HEK293 (cell line): ENCODE measurements around the gene CINP.

ENCODE experiments used
- CTCF ChIA-PET: fragments of 350-600 bp; formaldehyde crosslinking; extraction: SDS; loops from one replicate; lab custom pipeline; 2021; ENCODE audit warnings: antibody characterized with exemption; lab: Yijun Ruan, JAX
- POLR2A ChIA-PET: fragments of 300-600 bp; formaldehyde crosslinking; extraction: SDS; loops from one replicate; lab custom pipeline; 2020; ENCODE audit warnings: antibody characterized with exemption, inconsistent platforms; lab: Yijun Ruan, JAX
- H3K27ac ChIP-seq: fragments of 200-500 bp; sonication (Bioruptor generic); 2 replicates; pipeline ENCODE4 v1.5.1; 2014; ENCODE audit warnings: low read depth, low read length, control low read depth, inconsistent platforms; ENCODE audit errors: extremely low read depth
- H3K36me3 ChIP-seq, 2 experiments: fragments of 200-500 bp in 1 of 2; sonication (Bioruptor generic) in 1 of 2; 1 replicate in 1 of 2; 2 replicates in 1 of 2; pipeline ENCODE4 v1.5.1; 2014 to 2017; ENCODE audit warnings: inconsistent platforms in 2 of 2, low read length in 2 of 2; ENCODE audit not compliant: control insufficient read depth in 2 of 2, insufficient read depth in 1 of 2
- H3K4me1 ChIP-seq: fragments of 200-500 bp; sonication (Bioruptor generic); 2 replicates; pipeline ENCODE4 v1.5.1; 2014; ENCODE audit warnings: mild to moderate bottlenecking, low read length, inconsistent platforms; ENCODE audit not compliant: control insufficient read depth, insufficient read depth
- H3K4me3 ChIP-seq: 2 replicates; pipeline ENCODE4 v1.5.1; 2011; ENCODE audit warnings: low read depth, mild to moderate bottlenecking, control low read depth, low read length, moderate library complexity
- H3K9me3 ChIP-seq: fragments of 200-500 bp; sonication (Bioruptor generic); 2 replicates; pipeline ENCODE4 v1.5.1; 2014; ENCODE audit warnings: low read depth, low read length, inconsistent platforms; ENCODE audit not compliant: control insufficient read depth, insufficient read depth
- GLI4 ChIP-seq: fragments of 450-650 bp; formaldehyde crosslinking; IDR thresholded peaks from 2 replicates; pipeline ENCODE4 v1.5.1; 2016; ENCODE audit warnings: missing biosample characterization, missing genetic modification characterization
- MZF1 ChIP-seq: fragments of 450-650 bp; formaldehyde crosslinking; IDR thresholded peaks from 2 replicates; pipeline ENCODE4 v1.5.1; 2017; ENCODE audit warnings: missing biosample characterization, missing genetic modification characterization, borderline replicate concordance
- OSR2 ChIP-seq: fragments of 450-650 bp; formaldehyde crosslinking; IDR thresholded peaks from 2 replicates; pipeline ENCODE4 v1.5.1; 2016; ENCODE audit warnings: missing biosample characterization, missing genetic modification characterization
- PRDM4 ChIP-seq: fragments of 450-650 bp; formaldehyde crosslinking; IDR thresholded peaks from 2 replicates; pipeline ENCODE4 v1.5.1; 2017; ENCODE audit warnings: missing biosample characterization, missing genetic modification characterization
- SALL2 ChIP-seq: fragments of 450-650 bp; formaldehyde crosslinking; IDR thresholded peaks from 2 replicates; pipeline ENCODE4 v1.5.0; 2017; ENCODE audit warnings: missing biosample characterization, mild to moderate bottlenecking, missing genetic modification characterization, borderline replicate concordance
- ZBTB17 ChIP-seq: fragments of 450-650 bp; formaldehyde crosslinking; IDR thresholded peaks from 2 replicates; pipeline ENCODE4 v1.5.1; 2016; ENCODE audit warnings: missing biosample characterization, missing genetic modification characterization
- ZFP37 ChIP-seq: fragments of 450-650 bp; formaldehyde crosslinking; IDR thresholded peaks from 2 replicates; pipeline ENCODE4 v1.5.1; 2016; ENCODE audit warnings: missing biosample characterization, missing genetic modification characterization
- ZNF138 ChIP-seq: fragments of 450-650 bp; formaldehyde crosslinking; IDR thresholded peaks from 2 replicates; pipeline ENCODE4 v1.5.1; 2016; ENCODE audit warnings: missing biosample characterization, missing genetic modification characterization, borderline replicate concordance
- ZNF23 ChIP-seq: fragments of 450-650 bp; formaldehyde crosslinking; IDR thresholded peaks from 2 replicates; pipeline ENCODE4 v1.5.1; 2016; ENCODE audit warnings: missing biosample characterization, missing genetic modification characterization, borderline replicate concordance
- ZNF26 ChIP-seq: fragments of 450-650 bp; formaldehyde crosslinking; IDR thresholded peaks from 2 replicates; pipeline ENCODE4 v1.5.1; 2016; ENCODE audit warnings: missing biosample characterization, missing genetic modification characterization
- ZNF416 ChIP-seq: fragments of 450-650 bp; formaldehyde crosslinking; IDR thresholded peaks from 2 replicates; pipeline ENCODE4 v1.5.1; 2016; ENCODE audit warnings: missing biosample characterization, missing genetic modification characterization
- ZNF518A ChIP-seq: fragments of 450-650 bp; formaldehyde crosslinking; conservative IDR thresholded peaks from 2 replicates; pipeline ENCODE4 v1.5.1; 2016; ENCODE audit warnings: low read depth, missing biosample characterization, missing genetic modification characterization
- ZNF555 ChIP-seq: fragments of 450-650 bp; formaldehyde crosslinking; conservative IDR thresholded peaks from 2 replicates; pipeline ENCODE4 v1.5.1; 2017; ENCODE audit warnings: missing biosample characterization, mild to moderate bottlenecking, missing genetic modification characterization, inconsistent platforms
- ZNF629 ChIP-seq: fragments of 450-650 bp; formaldehyde crosslinking; IDR thresholded peaks from 2 replicates; pipeline ENCODE4 v1.5.1; 2017; ENCODE audit warnings: missing biosample characterization, missing genetic modification characterization
- ZNF692 ChIP-seq: fragments of 450-650 bp; formaldehyde crosslinking; IDR thresholded peaks from 2 replicates; pipeline ENCODE4 v1.5.1; 2016; ENCODE audit warnings: missing biosample characterization, missing genetic modification characterization
- ZNF76 ChIP-seq: fragments of 450-650 bp; formaldehyde crosslinking; IDR thresholded peaks from 2 replicates; pipeline ENCODE4; 2016; ENCODE audit warnings: low read depth, missing biosample characterization, missing genetic modification characterization, borderline replicate concordance
- ZNF830 ChIP-seq: fragments of 450-650 bp; IDR thresholded peaks from 2 replicates; pipeline ENCODE4 v1.5.0; 2018; ENCODE audit warnings: missing biosample characterization, missing genetic modification characterization, low read depth, mild to moderate bottlenecking, moderate library complexity
- ZNF843 ChIP-seq: fragments of 450-650 bp; formaldehyde crosslinking; IDR thresholded peaks from 2 replicates; pipeline ENCODE4 v1.5.1; 2016; ENCODE audit warnings: missing biosample characterization, missing genetic modification characterization

The CINP gene

GRCh38 chr14:102338724-102339123, 24.0 kb downstream of the CINP start:
- POLR2A ChIA-PET: no interaction called here
- CTCF ChIA-PET: interaction anchor here (0.6 kb wide), 2 partner anchors 170 to 182 kb away, joined by 3 read pairs; no protein-coding TSS in a partner anchor
- no peaks in the 10 kb centered on the region for H3K4me1 ChIP-seq
- no peak overlapping the region for H3K4me3 ChIP-seq
- H3K36me3 ChIP-seq: peaks cover 40 to 75% of the 10 kb centered on the region in 2 experiments; a peak in 2 of 3 replicates
- H3K27ac ChIP-seq: no peak overlapping the region
- H3K9me3 ChIP-seq: no peaks in the 10 kb centered on the region
- no peak for TF ChIP-seq ZNF138
- no peak for TF ChIP-seq SALL2
- no peak for TF ChIP-seq OSR2
- TF ChIP-seq ZNF23 (tag by site-specific recombination): no peak
- TF ChIP-seq PRDM4 (tag by site-specific recombination): no peak
- TF ChIP-seq ZFP37: no peak
- TF ChIP-seq GLI4 (tag by site-specific recombination): no peak
- TF ChIP-seq ZNF692: no peak
- no peak for TF ChIP-seq ZNF26 (tag by site-specific recombination)
- no peak for TF ChIP-seq ZNF843 (tag by site-specific recombination)
- no peak for TF ChIP-seq ZBTB17
- no peak for TF ChIP-seq ZNF416 (tag by site-specific recombination)
- no peak for TF ChIP-seq MZF1
- TF ChIP-seq ZNF518A (tag by site-specific recombination): no peak
- no peak for TF ChIP-seq ZNF629 (tag by site-specific recombination)
- no peak for TF ChIP-seq ZNF555
- no peak for TF ChIP-seq ZNF76
- no peak for TF ChIP-seq ZNF830 (tag by site-specific recombination)
